Kidney epithelial cell (primary cell): ENCODE measurements around the gene PRF1. TPM values are rescaled to one million over a fixed set of nuclear protein-coding genes. Genes with fewer than 3 reads are reported as not detected.

Experiments used
- DNase-seq: peaks from one replicate; pipeline ENCODE4 v3.0.0-alpha.2; 2010; ENCODE audit warnings: low read depth
- H3K27me3 ChIP-seq: 2 replicates; pipeline ENCODE4 v1.6.0; 2011; ENCODE audit warnings: low read length; ENCODE audit not compliant: control insufficient read depth, insufficient read depth
- H3K36me3 ChIP-seq: 2 replicates; pipeline ENCODE4 v1.5.1; 2011; ENCODE audit warnings: low read length; ENCODE audit not compliant: control insufficient read depth, insufficient read depth
- H3K4me3 ChIP-seq: 2 replicates; pipeline ENCODE4 v1.5.1; 2011; ENCODE audit warnings: low read depth, mild to moderate bottlenecking, control low read depth, low read length
- CTCF ChIP-seq: IDR thresholded peaks from 2 replicates; pipeline ENCODE4 v1.5.1; 2011; ENCODE audit warnings: mild to moderate bottlenecking, moderate library complexity, low read length, control low read depth, inconsistent platforms; ENCODE audit not compliant: insufficient read depth, poor library complexity, severe bottlenecking
- total RNA-seq: library from RNA; depleted of rRNA; stranded (reverse); fragments of >200 nt; gene quantifications from 2 replicates; pipeline ENCODE4 v1.2.3, GENCODE V29; 2015

The PRF1 gene
- not detected in 2 replicates for total RNA-seq

DNA sequence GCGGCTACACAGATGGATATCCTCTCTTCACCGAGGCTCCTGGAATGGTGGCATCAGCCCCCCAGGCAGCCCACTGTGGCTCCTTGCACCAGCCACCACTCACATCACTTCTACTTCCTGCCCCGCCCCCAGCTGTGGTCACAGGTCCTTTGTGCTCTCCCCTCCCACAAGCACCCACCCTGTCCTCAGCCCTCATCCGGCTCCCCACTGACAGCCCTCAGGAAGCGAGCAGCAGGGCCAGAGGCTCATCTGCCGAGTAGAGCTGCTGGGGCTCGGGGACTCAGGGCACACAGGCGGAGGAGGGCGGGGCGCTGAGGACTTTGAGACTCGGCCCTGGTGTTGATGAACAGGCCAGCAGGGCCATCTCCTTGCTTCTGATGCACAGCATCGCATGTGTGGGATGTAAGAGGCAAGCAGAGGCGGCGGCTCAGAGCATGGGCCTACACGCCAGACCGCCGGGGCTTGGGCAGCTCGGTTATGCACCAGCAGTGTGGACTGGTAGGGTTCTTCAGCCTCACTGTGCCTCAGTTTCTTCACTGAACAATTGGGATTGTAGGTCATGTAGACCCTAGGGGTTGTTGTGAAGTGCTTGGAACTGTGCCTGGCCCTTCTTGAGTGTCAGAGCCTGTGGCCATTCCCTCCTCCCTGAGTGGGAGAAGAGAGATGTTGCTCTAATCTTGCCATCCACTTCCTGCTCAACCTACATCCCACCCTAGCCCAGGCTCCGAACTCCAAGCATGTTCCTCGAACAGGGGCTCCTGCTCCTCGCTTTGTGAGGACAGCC lies at the start of gene PRF1:
PRF1 (minus strand) TSS at position 77 of the 784 bp plus-strand sequence. CDS start 1,839 bp downstream, outside the sequence.
- Histone ChIP-seq H3K4me3 (no peak within 1 kb of the TSS), H3K27me3 (no peaks in the 10 kb centered on the region), H3K36me3 (no peaks in the 10 kb centered on the region)
- TF ChIP-seq CTCF: no peak
- DNase-seq: no peak

- no peaks in the 10 kb centered on the region for H3K27me3 ChIP-seq
- no peak for DNase-seq
- H3K4me3 ChIP-seq: no peak overlapping the region
- no peak for TF ChIP-seq CTCF
- no peaks in the 10 kb centered on the region for H3K36me3 ChIP-seq
Observed at GRCh38 chr10:70651661-70652060, 49.1 kb upstream of the PRF1 start.

DNA sequence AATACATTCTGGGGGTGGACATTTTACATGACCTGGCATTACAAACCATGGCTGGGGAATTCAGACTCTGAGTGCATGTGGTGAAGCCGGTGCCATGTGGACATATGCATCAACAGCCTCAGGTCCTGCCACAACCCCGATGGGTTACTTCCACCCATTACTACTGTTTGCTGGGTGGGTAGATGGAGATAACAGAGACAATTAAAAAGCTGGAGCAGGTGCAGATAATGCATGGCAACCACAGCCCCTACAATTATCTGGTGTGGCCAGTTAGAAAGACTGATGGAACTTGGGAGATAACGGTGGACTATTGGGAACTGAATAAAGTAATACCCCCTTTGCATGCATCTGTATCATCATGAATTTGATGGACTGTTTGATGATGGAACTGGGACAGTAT lies 48.2 kb upstream of the PRF1 start:
- TF ChIP-seq CTCF: no peak
- Histone ChIP-seq H3K4me3 (no peak overlapping the region), H3K27me3 (no peaks in the 10 kb centered on the region), H3K36me3 (no peaks in the 10 kb centered on the region)
- DNase-seq: no peak

- no peaks in the 10 kb centered on the region for H3K36me3 ChIP-seq
- H3K4me3 ChIP-seq: no peak overlapping the region
- no peak for TF ChIP-seq CTCF
- DNase-seq: no peak
- H3K27me3 ChIP-seq: no peaks in the 10 kb centered on the region
Observed at GRCh38 chr10:70650104-70650503, 47.6 kb upstream of the PRF1 start.

DNA sequence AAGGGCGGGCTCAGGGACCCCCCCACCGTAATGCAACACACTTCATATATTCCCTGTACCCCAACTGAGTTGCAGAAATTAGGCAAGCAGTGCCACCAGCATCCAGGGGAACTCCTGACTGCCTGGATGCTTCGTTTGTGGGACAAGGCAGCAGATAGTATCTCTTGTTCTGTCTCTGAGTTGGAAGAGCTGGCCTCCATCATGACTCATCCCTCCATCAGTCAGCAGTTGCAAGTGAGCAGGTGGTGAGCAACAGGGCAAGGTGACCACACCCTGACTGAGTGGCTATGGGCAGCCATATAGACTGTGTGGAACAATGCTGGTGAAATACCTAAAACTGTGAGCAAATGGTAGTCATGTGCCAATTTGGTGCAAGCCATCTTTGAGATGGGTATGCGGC lies 47.0 kb upstream of the PRF1 start:
- TF ChIP-seq CTCF: no peak
- no peak for DNase-seq
- Histone ChIP-seq H3K36me3 (no peaks in the 10 kb centered on the region), H3K27me3 (no peaks in the 10 kb centered on the region), H3K4me3 (no peak overlapping the region)

DNA sequence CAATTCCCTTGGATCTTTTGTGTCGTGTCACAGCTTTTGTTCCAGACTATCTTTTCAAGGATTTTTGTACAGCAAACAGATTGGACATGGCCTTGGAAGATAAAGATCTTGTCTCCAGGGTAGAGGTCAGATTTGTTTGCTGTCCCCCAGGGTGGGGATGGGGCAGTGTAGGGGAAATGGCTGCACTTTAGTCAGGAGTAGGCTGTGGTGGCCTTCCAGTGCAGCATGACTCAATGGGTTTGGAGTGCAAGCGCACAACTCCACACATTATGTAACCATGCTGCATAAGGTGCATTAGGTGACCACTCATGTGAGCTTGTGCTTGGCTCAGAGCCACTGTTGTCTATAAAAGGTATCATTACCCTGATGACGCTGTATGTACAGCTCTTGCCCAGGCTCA lies 45.9 kb upstream of the PRF1 start:
- no peak for TF ChIP-seq CTCF
- DNase-seq: no peak
- no peaks in the 10 kb centered on the region for H3K36me3 ChIP-seq
- no peaks in the 10 kb centered on the region for H3K27me3 ChIP-seq
- no peak overlapping the region for H3K4me3 ChIP-seq
